ENCODE data around the gene BTN1A1.
"Not testable (repeated sequence)": the region's sequence is repeated elsewhere in the genome, so short reads cannot be mapped to it uniquely, and the experiment has no call there.

Gene BTN1A1

DNA sequence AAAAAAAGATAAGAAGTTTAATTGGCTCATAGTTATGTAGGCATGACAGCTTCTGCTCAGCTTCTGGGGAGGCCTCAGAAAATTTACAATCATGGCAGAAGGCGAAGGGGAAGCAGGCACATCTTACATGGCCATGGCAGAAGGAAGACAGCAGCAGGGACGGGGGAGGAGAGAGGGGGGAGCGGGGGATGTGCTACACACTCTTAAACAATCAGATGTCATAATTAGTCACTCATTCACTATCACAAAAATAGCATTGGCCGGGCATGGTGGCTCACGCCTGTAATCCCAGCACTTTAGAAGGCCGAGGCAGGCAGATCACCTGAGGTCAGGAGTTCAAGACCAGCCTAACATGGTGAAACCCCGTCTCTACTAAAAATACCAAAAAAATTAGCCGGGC lies 10.9 kb downstream of the BTN1A1 start:
- not testable (repeated sequence) for DNase-seq (ENCODE audit: low read depth in 1 of 2, low spot score in 1 of 2)

- no peak for DNase-seq (ENCODE audit: low read depth in 1 of 2, low spot score in 1 of 2)
These were observed 14.9 kb downstream of the BTN1A1 start for GRCh38 chr6:26514984-26515383.

GRCh38 chr6:26516481-26517427 lies 16.7 kb downstream of the BTN1A1 start:
- no peak for DNase-seq (ENCODE audit: low read depth in 1 of 2, low spot score in 1 of 2)

DNA sequence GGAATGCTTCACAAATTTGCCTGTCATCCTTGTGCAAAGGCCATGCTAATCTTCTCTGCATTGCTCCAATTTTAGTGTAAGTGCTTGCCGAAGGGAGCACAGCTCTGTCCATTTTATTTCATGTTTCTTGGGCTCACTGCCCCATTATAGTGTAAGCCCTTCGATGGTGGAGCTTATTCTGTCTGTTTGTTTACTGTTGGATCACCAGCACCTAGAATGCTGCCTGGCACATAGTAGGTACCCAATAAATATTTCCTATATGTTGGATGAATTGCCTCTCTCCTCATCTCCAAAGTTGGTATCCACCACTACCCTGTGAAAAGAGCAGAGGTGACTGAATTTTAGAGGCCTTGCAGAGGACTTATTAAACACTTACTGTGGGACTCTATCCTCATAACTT lies 19.3 kb downstream of the BTN1A1 start:
- DNase-seq (ENCODE audit: low read depth in 1 of 2, low spot score in 1 of 2): no peak

GRCh38 chr6:26520237-26520849 lies 20.2 kb downstream of the BTN1A1 start:
- DNase-seq (ENCODE audit: low read depth in 1 of 2, low spot score in 1 of 2): peak in 1 of 2 donors; percentile 16

GRCh38 chr6:26520850-26521599 lies 20.9 kb downstream of the BTN1A1 start:
- DNase-seq (ENCODE audit: low read depth in 1 of 2, low spot score in 1 of 2): peak; percentile 66 to 77

DNA sequence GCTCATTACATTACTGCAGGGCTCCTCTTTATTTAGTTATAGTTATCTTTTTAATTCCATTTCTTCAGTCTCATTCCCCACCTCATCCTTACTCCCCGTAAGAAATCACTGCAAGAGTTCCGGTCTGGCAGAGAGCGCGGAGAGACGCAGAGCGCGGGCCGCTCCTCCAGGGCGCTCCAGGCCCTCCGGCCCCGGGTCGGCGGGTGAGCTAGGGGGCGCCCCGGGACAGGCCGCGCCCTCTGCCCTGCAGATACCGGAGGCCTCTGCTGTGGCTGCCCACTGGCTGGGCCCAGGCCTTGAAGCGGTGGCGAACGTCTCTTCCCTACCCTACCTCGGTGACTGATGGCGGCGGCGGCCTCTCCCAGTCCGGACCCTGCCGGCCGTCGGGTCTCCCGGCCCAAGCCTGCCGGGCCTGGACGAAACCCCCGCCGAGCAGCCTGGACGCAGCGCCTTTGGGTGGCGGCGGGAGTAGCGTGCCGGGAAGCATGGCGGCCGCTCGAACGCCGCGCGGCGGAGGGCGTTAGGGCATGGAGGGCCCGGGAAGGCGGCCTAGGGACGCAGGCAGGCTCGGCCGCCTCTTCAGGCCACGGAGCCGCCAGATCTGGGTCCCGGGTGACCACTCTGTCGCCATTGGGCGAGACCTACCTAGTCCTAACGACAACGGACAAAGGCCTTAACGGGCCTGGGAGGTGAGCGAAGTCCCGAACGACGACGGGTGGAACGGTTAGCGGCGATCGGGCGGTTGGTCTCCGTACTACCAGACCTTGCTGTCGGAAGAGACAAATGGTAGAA lies 21.7 kb downstream of the BTN1A1 start:
- DNase-seq (ENCODE audit: low read depth in 1 of 2, low spot score in 1 of 2): peak; percentile 50 to 53

- DNase-seq (ENCODE audit: low read depth in 1 of 2, low spot score in 1 of 2): not testable (repeated sequence)
These were observed 22.6 kb downstream of the BTN1A1 start for GRCh38 chr6:26522486-26523228.

GRCh38 chr6:26524314-26524713 lies 24.2 kb downstream of the BTN1A1 start:
- DNase-seq (ENCODE audit: low read depth in 1 of 2, low spot score in 1 of 2): not testable (repeated sequence)

GRCh38 chr6:26524722-26525370 lies 24.7 kb downstream of the BTN1A1 start:
- DNase-seq (ENCODE audit: low read depth in 1 of 2, low spot score in 1 of 2): no peak

DNA sequence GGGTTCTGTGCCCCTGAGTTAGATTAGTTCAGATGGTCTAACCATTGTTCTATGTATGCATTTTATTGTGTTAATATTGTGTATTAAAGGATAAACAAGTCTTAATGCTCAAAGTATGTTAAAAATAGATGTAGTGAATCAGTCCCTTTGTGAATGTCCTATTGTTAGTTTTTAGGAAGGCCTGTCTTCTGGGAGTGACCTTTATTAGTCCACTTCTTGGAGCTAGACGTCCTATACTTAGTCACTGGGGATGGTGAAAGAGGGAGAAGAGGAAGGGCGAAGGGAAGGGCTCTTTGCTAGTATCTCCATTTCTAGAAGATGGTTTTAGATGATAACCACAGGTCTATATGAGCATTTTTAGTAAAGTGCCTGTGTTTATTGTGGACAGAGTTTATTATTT lies 25.7 kb downstream of the BTN1A1 start:
- no peak for DNase-seq (ENCODE audit: low read depth in 1 of 2, low spot score in 1 of 2)

DNA sequence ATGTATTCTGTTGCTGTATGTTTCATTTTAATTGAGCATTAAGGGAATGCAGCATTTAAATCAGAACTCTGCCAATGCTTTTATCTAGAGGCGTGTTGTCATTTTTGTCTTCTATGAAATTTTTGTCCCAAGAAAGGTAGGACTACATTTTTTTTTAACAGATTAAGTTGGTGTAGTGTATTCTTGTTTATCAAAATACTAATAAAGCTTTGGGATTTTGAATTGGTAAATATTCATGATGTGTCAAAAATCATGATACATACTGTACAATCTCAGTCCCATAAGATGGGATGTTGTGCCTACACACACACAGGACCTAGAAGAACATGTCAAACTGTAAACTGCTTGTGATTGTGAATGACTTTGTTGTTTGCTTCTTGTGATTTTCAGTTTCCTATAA lies 26.8 kb downstream of the BTN1A1 start:
- DNase-seq (ENCODE audit: low read depth in 1 of 2, low spot score in 1 of 2): no peak

DNA sequence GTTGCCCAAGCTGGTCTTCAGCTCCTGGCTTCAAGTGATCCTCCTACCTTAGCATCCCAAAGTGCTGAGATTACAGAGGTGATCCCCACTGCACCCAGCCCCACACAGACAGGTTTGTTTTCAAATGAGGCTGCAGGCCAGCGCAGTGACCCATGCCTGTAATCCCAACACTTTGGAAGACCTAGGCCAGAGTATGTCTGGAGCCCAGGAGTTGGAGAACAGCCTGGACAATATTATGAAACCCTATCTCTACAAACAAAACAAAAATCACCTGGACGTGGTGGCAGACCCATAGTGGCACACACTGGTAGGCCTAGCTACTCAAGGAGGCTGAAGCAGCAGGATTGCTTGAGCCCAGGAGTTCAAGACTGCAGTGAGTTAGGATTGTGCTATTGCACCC lies 30.1 kb downstream of the BTN1A1 start:
- DNase-seq (ENCODE audit: low read depth in 1 of 2, low spot score in 1 of 2): no peak

- no peak for DNase-seq (ENCODE audit: low read depth in 1 of 2, low spot score in 1 of 2)
These were observed 31.8 kb downstream of the BTN1A1 start for GRCh38 chr6:26531897-26532296.

DNA sequence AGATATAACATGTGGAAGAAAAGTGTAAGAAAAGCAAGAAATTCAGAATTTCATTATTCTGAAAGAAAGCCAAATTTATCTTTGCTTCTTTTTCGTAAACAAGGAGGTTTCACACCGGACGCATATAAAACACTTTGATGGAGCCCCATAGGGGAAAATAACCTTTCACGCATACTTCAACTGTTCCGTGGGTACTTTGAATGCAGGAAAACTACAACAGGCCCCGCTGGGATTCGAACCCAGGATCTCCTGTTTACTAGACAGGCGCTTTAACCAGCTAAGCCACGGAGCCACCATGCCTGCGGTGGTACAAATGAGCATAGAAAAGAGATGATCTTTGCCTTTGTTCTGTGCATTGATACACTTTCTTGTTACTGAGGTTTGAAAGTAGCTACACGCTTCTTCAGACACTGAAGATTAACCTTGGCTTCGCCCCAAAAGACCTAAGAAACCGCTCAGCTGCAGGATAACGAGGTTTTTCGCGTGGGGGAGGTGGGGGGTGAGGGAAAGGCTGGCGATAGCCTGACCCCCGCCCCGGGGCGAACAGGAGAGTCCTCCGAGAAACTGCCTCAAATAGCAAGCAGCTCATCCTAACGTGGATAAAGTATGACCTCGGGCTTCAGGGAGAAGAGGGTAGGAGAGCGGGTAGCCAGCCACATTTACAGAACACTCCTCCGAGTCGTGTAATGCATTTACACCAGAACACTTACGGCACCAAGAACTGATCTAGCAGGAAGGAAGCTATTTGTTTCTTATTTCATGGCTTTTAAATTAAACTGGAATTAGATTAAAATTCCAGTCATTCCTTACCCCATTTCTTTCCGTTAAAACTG lies 32.8 kb downstream of the BTN1A1 start:
- DNase-seq (ENCODE audit: low read depth in 1 of 2, low spot score in 1 of 2): peak; percentile 76 to 84

GRCh38 chr6:26533532-26533931 lies 33.4 kb downstream of the BTN1A1 start:
- DNase-seq (ENCODE audit: low read depth in 1 of 2, low spot score in 1 of 2): no peak

- no peak for DNase-seq (ENCODE audit: low read depth in 1 of 2, low spot score in 1 of 2)
These were observed 34.8 kb downstream of the BTN1A1 start for GRCh38 chr6:26534681-26535465.

- no peak for DNase-seq (ENCODE audit: low read depth in 1 of 2, low spot score in 1 of 2)
These were observed 36.6 kb downstream of the BTN1A1 start for GRCh38 chr6:26536571-26537159.

Data from stimulated activated CD4-positive, alpha-beta T cell treated with anti-CD3 and anti-CD28 coated beads, Interleukin-15, amount 100 ng/mL, for 1 hour (primary cell).